ACC112 (cell line): ENCODE data around the gene LMCD1.

ENCODE experiments used
- H2AFZ ChIP-seq: fragments of 200-600 bp; sonication (generic); one replicate; pipeline ENCODE4 v1.6.0; 2017; ENCODE audit warnings: antibody characterized with exemption, low read length; ENCODE audit not compliant: unreplicated experiment
- H3K27ac ChIP-seq: fragments of 200-600 bp; sonication (generic); 2 replicates; pipeline ENCODE4 v1.5.1; 2014; ENCODE audit warnings: low read depth, mild to moderate bottlenecking, antibody characterized with exemption, low read length, moderate library complexity
- H3K27me3 ChIP-seq: fragments of 200-600 bp; sonication (generic); 2 replicates; pipeline ENCODE4 v1.6.1; 2014; ENCODE audit warnings: mild to moderate bottlenecking, antibody characterized with exemption, low read length, moderate library complexity, mixed read lengths; ENCODE audit not compliant: insufficient read depth
- H3K36me3 ChIP-seq: fragments of 200-600 bp; sonication (generic); 2 replicates; pipeline ENCODE4 v1.6.1; 2016; ENCODE audit warnings: mild to moderate bottlenecking, antibody characterized with exemption, low read length, moderate library complexity, mixed read lengths; ENCODE audit not compliant: insufficient read depth
- H3K4me1 ChIP-seq: fragments of 200-600 bp; sonication (generic); one replicate; pipeline ENCODE4 v1.6.1; 2016; ENCODE audit warnings: low read length, mixed read lengths; ENCODE audit not compliant: insufficient read depth, unreplicated experiment, control insufficient read depth
- H3K4me3 ChIP-seq: fragments of 200-600 bp; sonication (generic); 2 replicates; pipeline ENCODE4 v1.5.1; 2014; ENCODE audit warnings: mild to moderate bottlenecking, low read depth, low read length
- H3K79me2 ChIP-seq: fragments of 200-600 bp; sonication (generic); one replicate; pipeline ENCODE4 v1.6.0; 2016; ENCODE audit warnings: low read length; ENCODE audit not compliant: control insufficient read depth, unreplicated experiment, insufficient read depth

LMCD1 gene

DNA sequence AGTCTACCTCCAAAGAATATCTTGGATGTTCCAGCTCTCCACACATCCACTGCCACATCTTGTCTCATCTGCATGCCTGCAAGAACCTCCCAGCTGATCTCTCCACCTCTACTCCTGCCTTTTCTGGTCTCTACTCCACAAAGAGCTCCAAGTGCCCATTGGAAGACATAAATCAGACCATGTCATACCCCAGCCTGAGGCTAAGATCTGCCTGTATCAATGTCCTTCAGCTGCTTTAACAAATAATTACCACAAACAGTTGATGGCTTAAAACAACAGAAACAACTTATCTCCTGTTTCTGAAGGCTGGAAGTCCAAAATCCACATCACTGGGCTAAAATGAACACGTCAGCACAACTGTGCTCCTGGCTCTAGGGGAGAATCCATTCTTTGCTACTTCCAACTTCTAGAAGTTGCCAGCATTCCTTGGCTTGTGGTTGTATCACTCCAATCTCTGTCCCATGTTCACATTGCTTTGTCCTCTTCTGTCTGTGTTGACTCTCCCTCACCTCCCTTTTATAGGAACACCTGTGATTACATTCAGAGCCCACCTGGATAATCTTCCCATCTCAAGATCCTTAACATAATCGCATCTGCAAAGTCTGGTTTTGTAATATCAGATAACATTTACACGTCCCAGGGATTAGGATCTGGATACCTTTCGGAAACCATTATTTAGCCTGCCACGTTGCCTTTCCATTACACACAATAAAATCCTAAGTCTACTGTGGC, 17.0 kb upstream of the LMCD1 start:
- Histone ChIP-seq H3K4me3 (no peak overlapping the region), H3K27ac (no peak overlapping the region), H3K27me3 (no peaks in the 10 kb centered on the region), H3K79me2 (no peaks in the 10 kb centered on the region), H3K4me1 (peaks cover 30% of the 10 kb centered on the region), H3K36me3 (0 out of 2 replicates have a peak, but pooled peaks cover 6% of the 10 kb centered on the region), H2AFZ (no peak overlapping the region)

DNA sequence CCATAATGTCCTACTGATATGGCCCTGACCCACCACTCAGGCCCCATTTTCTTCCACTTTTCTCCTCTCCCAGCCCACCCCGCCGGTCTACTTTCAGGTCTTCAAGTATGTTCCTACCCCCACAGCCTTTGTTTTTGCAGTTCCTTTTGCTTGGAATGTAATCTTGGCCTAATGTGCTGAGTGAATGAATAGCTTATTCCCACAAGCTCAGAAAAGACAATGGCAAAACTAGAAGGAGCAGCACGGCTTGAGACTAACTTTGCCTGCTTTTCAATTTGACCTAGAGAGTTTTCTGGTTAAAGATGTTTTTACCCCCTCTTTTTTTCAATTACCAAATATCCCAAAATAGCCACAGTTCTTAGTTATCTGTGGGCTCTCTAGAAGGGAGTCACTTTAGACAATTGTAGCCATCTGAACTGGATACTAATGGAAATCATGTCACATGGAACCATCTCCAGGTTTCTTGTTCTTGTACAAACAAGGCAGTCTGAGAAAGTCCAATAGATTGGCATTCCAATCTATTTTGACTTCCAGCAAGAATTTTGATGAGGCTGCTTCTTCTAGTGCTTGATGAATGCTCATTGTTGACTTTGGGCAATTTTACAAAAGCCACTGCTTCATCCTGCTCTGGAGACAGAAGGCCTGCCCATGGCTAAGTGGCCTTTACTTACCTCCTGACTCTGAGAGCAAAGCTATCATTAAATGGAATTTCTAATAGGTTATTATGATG, 16.3 kb upstream of the LMCD1 start:
- H3K4me3 ChIP-seq = no peak overlapping the region
- no peaks in the 10 kb centered on the region for H3K27me3 ChIP-seq
- H3K27ac ChIP-seq = no peak overlapping the region
- no peak overlapping the region for H2AFZ ChIP-seq
- peaks cover 37% of the 10 kb centered on the region for H3K4me1 ChIP-seq
- H3K36me3 ChIP-seq = 0 out of 2 replicates have a peak, but pooled peaks cover 6% of the 10 kb centered on the region
- H3K79me2 ChIP-seq = no peaks in the 10 kb centered on the region

DNA sequence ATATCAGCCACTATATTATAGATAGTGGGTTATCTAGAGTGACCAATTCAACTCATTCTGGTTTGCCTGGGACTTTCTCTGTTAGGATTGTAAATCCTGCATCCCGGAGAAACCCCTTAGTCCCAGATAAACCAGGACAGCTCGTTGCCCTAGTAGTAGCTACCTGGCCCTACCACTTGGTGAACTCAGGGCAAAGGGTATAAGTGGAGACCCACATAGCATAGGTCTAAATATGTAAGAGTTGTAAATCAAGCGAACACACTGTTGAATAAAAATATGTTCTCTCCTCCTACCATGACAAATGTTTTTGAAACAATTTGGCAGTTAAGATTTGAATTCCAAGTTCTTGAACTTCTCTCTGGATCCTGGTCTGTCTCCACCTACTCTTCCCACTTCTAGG, 15.7 kb upstream of the LMCD1 start:
- no peak overlapping the region for H3K27ac ChIP-seq
- H3K4me3 ChIP-seq = no peak overlapping the region
- no peaks in the 10 kb centered on the region for H3K27me3 ChIP-seq
- peaks cover 6% of the 10 kb centered on the region; the same call in 1 of the 2 replicates for H3K36me3 ChIP-seq
- H2AFZ ChIP-seq = no peak overlapping the region
- H3K4me1 ChIP-seq = peaks cover 43% of the 10 kb centered on the region
- no peaks in the 10 kb centered on the region for H3K79me2 ChIP-seq

DNA sequence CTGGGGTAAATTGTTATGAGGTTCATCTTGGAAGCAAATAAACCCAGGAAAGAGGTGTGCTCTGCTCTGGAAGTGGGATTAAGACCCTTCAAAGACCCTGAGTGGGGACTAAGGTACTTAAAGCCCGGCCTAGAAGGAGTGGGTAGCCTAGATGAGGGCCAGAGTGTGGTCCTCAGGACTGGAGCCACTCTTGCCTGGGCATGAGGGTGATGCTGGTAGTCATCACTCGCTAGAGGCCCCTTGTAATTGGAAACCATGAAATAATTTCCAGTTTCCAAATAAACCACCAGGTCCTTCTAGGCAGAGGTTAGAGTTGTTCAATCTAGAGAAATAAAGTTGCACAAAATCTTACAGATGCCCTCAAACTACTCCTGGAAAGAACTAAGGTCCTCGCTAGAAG, 15.2 kb upstream of the LMCD1 start:
- Histone ChIP-seq H2AFZ (no peak overlapping the region), H3K4me1 (peaks cover 48% of the 10 kb centered on the region), H3K36me3 (peaks cover 6% of the 10 kb centered on the region; the same call in 1 of the 2 replicates), H3K4me3 (no peak overlapping the region), H3K27ac (no peak overlapping the region), H3K27me3 (no peaks in the 10 kb centered on the region), H3K79me2 (no peaks in the 10 kb centered on the region)

DNA sequence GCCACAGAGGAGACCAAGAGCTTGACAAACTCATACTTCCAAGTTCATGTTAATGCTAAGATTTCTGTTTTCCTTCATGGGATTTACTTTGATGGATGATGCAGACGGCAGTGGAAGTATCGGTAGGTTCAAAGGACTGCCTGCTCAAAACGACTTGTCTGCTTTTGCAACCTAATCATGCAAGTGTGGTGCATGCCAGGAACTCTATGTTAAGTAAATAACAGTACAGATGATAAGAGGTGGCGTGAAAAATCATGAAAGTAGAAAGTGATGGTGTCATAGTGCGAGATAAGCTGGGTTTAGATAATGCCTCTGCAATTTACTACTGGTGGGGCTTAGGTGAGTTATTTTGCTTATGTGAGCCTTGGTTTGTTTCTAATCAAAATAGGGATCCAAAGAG, 14.7 kb upstream of the LMCD1 start:
- Histone ChIP-seq H2AFZ (no peak overlapping the region), H3K79me2 (no peaks in the 10 kb centered on the region), H3K4me1 (peaks cover 51% of the 10 kb centered on the region), H3K27me3 (no peaks in the 10 kb centered on the region), H3K27ac (no peak overlapping the region), H3K4me3 (no peak overlapping the region), H3K36me3 (peaks cover 6% of the 10 kb centered on the region; the same call in 1 of the 2 replicates)

DNA sequence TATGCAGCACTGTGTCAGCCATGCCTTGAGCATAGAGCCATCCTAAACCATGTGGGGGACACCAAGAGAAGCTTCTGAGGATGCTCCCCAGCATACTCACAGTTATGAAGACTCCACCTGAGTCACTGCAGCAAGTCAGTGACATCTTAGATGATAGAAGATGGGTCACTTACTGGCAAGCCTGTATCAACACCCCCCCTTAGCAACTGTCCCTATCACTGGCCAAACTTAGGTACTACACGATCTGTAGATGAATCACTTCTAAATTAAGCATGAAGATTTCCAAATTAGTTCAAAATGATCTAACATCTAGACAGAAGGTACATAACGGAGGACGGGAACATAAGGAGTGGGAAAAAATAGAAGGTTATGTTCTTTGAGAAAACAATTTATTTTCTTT, 13.2 kb upstream of the LMCD1 start:
- Histone ChIP-seq H2AFZ (no peak overlapping the region), H3K4me3 (no peak overlapping the region), H3K36me3 (peaks cover 6% of the 10 kb centered on the region; the same call in 1 of the 2 replicates), H3K4me1 (peaks cover 46% of the 10 kb centered on the region), H3K27me3 (no peaks in the 10 kb centered on the region), H3K27ac (peak overlapping the region; percentile 84), H3K79me2 (no peaks in the 10 kb centered on the region)

DNA sequence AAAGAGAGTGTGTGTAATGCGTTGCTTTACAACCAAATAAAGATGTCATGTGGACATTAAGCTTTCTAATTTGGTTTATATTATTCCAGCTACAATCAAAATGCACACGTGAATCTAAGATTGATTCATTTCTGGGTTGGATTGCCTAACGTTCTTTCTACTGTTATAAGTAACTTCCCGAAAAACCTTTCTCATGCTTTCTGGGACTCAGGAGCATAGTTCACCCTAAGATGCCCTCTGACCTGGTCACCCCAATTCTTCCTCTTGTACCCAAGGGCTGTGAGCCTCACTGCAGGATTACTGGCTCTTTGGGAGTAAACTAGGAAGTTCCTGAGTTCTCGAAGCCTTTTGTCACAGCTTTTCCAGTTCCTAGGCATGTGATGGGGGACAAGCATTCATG, 12.7 kb upstream of the LMCD1 start:
- Histone ChIP-seq H3K4me1 (peaks cover 44% of the 10 kb centered on the region), H3K4me3 (no peak overlapping the region), H3K27me3 (no peaks in the 10 kb centered on the region), H2AFZ (no peak overlapping the region), H3K36me3 (peaks cover 6% of the 10 kb centered on the region; the same call in 1 of the 2 replicates), H3K27ac (peak overlapping the region; percentile 84), H3K79me2 (no peaks in the 10 kb centered on the region)

DNA sequence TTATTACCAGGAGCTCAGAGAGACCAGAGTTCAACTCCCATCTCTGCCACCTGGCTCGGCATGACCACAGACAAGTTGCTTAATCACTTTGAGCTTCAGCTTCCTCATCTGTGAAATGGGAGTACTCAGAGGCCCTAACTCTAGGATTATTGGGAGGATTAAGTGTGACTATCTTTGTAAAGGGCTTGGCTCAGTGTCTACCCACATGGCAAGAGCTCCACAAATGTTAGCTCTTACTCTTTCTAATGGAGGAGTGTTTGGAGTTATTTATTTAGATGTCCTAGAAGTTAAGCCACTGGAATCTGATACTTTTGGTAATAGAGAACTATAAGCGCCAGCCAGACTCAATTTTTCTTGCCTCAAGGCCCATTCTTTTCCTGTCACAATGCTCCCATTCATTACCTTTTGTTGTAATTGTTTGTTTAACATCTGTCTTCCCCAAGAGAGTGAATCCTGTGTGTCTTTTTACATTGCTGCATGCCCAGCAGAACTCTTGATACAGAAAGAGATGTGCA, 12.3 kb upstream of the LMCD1 start:
- Histone ChIP-seq H3K27me3 (no peaks in the 10 kb centered on the region), H3K4me1 (peaks cover 42% of the 10 kb centered on the region), H2AFZ (no peak overlapping the region), H3K79me2 (no peaks in the 10 kb centered on the region), H3K27ac (peak overlapping the region; percentile 84), H3K36me3 (peaks cover 6% of the 10 kb centered on the region; the same call in 1 of the 2 replicates), H3K4me3 (no peak overlapping the region)

DNA sequence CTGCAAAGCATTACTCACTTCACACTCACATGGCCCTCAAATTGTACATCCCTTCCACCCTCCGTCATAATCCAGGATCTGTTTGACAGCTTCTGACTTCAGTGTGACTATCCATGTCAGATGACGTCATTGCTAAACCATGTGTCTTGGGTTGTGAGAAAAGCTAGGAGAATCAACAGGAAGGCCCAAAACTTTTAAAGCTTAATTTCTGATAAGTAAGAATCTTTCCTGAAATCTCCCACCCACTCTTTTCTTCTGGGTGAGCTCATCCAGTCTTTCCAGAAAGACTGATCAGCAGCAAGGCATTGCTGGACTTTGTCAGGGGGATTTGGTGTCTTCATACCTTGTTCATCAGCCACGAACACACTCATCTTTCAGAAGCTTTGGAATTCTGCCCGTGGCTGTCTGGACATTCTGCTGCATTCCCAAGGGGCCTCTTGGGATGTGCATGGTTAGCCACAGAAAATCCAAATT, 11.5 kb upstream of the LMCD1 start:
- Histone ChIP-seq H3K4me3 (no peak overlapping the region), H2AFZ (no peak overlapping the region), H3K27ac (peak overlapping the region; percentile 84)

DNA sequence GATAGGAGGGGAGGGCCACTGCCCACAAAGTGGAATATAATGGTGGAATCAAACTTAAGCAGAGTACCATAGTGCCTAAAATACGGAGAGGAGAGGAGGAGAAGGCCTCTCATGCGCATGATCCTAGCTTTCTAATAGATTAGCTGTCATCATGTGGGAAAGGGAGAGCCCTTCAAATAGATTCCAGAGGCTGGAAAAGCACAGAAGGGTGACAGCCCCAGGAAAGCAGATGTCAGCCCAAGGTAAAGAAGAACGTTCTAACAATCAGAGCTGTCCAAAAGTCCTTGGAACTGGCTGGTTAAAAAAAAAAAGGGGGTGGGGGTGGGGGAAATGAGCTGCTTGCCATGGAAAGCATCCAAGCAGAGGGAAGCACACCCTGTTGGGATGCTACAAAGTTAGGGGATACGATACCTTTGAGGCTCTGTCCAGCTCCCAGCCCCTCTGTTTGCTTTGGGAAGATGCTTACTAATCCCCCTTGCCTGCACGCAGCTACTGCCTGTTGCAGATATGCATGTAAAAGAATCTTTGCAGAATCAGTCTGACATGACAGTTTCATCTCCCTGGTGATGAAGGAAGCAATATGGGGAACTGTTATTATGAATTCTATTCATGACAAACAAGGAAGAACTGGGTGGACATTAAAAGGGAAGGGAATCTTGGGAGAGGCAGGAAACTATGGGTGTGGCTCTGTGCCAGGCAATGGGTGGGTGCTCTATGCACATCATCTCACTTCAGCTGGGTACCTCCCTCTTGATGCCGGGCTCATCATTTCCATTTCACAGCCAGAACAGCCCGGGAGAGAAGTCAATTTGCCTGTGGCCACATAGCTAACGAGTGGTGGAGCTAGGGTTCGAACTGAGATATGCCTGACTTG, 10.1 kb upstream of the LMCD1 start:
- Histone ChIP-seq H3K27me3 (no peaks in the 10 kb centered on the region), H3K4me3 (no peak overlapping the region), H3K36me3 (no peaks in the 10 kb centered on the region; the same call in 1 of the 2 replicates), H2AFZ (no peak overlapping the region), H3K79me2 (no peaks in the 10 kb centered on the region), H3K27ac (peak overlapping the region; percentile 84; the same call in 1 of the 2 replicates), H3K4me1 (peaks cover 42% of the 10 kb centered on the region)

More for the DNA sequence above, 11.5 kb upstream of the LMCD1 start:
- Histone ChIP-seq H3K36me3 (no peaks in the 10 kb centered on the region; the same call in 1 of the 2 replicates), H3K27me3 (no peaks in the 10 kb centered on the region), H3K4me1 (peaks cover 42% of the 10 kb centered on the region), H3K79me2 (no peaks in the 10 kb centered on the region)
